G401.6 (cell line): ENCODE data around the gene NAT9.
A peak's percentile ranks its signal among the peaks of the same experiment; 100 is the strongest.

Source experiments
- FAIRE-seq: peaks from 2 replicates; lab custom pipeline; 2012; peaks lifted over from hg19 to GRCh38; lab: Jason Lieb, UNC

NAT9 gene, protein sequence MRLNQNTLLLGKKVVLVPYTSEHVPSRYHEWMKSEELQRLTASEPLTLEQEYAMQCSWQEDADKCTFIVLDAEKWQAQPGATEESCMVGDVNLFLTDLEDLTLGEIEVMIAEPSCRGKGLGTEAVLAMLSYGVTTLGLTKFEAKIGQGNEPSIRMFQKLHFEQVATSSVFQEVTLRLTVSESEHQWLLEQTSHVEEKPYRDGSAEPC

GRCh38 chr17:74776044-74776962 lies at the start of gene NAT9:
TSS of gene NAT9 (minus strand) at chr17:74776345. CDS start at chr17:74775698, 647 bp downstream.
- peak; percentile 60 for FAIRE-seq

GRCh38 chr17:74824961-74825627 lies 48.9 kb upstream of the NAT9 start:
- no peak for FAIRE-seq

DNA sequence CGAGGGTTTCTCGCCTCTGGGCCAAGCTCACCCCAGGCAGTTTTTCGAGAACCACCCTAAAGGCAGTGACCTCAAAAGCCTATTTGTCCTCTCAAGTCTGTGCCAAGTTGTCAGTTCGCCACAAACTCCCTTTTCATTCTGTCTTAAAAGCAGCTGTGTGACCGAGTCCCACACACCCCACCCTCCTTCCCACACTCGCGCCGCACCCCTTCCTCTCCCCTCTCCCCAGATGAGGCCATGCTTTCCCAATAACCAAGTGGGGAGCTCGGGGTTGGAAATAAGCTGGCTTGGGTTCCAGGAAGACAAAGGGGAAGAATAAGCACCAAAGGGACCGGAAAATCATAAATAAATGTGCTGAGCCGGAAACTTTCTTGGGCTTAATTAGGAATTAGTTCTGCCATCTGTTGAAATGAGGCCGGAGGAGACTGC lies 46.8 kb upstream of the NAT9 start:
- FAIRE-seq = no peak

GRCh38 chr17:74822335-74822938 lies 46.3 kb upstream of the NAT9 start:
- no peak for FAIRE-seq

DNA sequence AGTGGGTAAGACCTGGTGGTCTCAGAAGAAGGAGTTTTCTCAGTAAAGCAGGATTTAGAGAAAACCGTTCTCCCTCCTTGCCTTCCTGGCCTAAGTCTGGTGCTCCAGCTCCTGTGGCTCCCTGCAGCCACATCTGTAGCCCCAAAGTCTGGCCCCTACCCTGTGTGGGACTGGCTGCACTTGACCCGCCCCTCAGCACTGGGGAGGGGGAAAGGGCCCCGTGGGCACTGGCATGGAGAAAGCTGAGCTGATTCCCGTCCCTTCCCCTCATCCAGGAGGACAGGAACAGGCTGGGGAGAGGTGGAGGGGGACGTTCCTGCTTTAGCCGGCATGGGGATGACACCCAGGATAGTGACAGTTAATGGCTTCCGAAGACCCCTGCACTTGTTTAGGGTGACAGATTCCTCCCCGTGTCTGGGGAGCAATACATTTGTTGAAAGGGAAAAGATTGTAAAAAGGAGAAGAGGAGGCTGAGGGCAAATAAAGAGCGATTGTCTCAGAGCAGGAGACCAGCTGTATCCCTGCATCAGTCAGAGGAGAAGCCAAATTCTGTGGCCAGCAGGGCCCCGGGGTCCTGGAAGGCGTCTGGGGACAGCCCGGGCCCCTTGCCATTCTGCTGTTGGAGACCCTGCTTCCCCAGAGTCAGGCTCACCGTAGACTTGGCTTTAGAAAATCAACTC lies 45.6 kb upstream of the NAT9 start:
- FAIRE-seq = no peak

DNA sequence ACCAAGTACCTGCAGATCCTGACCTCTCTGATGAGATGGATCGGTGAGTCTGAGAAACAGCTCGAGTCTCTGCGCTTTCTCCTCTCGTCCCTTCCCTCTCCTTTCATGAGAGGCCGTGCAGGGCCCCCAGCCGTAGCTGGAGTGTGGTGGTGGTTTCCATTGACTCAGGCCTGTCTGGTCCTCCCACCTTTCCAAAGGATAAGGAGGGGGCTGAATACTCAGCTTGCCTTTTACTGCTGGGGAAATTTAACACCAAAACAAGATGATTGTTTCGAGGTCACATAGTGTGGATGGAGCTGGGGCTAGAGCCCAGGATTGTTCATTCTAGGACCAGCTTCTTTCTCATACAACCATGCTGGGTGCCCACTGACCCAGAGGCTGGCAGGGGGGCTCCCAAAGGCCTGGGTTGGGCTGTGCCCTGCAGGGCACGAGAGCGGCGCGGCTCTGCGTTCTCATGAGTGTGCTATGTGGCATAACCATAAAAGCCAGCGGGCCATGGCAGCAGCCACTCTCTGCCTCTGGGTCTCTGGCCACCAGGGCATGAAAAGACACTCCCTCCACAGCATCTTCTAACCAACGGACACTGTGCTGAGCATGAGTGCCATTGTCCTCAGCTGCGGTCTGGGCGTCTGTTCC lies 43.8 kb upstream of the NAT9 start:
- FAIRE-seq = no peak

GRCh38 chr17:74818291-74818938 lies 42.3 kb upstream of the NAT9 start:
- FAIRE-seq = no peak

DNA sequence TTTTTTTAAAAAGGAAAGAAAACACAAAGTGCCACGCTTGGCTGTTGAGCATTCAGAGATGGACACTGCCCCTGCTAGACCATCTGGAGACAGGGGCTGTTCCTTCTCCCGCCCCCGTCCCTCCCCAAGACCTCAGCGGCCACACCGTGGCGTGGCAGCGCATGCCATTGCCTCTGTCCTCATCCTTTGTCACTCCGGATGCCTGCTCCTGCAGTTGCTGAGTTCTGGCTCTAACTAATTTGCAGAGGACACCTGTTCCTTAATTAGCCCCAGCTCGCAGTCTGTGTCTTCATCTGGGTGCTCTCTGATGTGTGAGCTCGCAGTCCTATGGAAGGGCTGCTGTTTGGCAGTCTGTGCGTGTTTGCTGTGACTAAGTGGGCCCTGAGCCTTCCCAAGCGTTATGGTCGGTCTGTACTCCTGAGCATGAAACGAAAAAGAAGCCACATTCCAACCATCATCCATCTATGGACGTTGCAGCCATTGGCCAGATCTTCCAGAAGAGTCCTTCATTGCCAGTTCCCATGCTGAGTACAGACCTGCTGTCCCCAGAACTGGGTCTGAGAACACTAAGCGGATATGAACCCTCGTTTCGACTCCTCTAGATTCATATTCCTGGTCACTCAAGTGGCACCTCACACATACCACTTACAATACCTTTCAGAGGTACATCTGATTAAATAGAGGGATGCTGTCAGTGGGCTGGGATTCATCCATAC lies 40.9 kb upstream of the NAT9 start:
- FAIRE-seq = no peak

- FAIRE-seq = no peak
Observed at GRCh38 chr17:74815550-74816370, 39.6 kb upstream of the NAT9 start.

DNA sequence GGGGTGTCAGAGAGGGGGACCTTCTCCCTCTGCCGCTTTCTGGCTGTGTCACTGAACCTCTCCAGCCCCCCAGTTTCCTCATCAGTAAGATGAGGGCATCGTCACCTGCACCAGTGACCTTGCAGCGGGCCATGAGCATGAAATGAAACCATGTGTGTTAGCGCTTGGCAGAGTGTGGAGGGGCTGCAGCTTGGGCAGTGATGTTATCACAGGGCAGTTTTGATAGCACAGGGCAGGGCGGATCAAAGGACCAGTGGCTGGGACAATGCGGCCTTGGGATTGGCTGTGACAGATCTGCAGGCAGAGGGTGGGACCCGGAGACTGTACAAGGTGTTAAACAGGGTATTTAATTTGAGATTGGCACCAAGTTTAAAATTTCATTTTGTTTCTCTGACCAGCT lies 38.9 kb upstream of the NAT9 start:
- FAIRE-seq = no peak

DNA sequence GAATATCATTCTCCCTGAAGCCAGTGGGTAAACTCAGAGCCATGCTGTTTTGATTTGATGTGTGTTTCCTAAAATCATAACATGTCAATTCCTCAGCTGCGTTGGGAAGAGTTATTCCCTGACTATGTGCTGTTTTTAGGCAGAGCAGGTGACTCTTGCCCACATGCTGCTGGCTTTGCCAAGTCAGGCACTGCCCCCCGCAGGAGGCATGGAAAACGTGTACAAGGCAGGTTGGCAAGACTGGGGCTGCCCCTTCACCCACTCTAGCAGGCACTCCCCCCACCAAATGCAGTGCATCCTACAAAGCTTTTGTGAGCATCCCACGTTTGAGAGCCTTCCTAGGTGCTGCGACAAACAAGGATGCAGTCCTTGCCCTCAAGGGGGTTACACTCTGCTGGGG lies 38.3 kb upstream of the NAT9 start:
- FAIRE-seq = no peak

DNA sequence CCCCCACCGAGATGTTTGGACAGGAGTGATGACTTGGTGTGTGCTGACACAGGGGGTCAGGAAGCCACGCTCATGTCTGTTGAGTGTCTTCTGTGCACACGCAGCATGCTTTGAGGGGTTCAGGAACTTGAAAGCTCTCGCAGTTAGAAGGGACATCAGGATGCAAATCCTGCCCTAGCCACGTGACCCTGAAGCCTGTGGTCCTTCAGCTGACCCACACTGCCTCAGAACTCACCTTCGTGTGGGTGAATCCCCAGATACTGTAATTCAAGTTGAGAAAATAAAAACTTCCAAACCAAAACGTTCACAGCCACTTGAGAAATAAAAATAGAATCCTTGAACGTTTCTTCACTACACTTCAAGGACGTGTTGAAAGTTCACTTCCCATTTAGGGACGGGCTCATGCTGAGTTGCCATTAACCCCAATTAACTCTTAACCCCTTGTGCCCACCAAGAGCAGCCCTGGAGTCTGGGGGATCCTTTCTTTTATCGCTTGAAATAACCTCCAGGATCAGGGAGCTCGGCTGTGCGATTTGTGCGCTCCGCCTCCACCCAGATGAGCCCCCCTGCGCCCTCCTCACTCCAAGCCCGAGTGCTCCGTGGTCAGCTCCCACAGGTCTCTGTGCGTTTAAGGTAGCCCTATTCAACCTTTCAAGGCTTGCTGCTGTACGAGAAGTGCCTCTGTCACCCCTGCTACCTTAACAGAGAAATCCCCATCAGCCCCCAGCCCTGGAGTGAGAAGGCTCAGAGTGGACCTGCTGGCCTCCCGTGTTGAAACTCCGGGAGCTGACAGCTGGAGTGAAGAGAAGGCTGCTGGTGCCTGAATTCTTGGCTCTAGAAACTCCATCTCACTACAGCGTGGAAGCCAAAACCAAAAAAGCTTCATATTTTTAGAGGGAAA lies 36.2 kb upstream of the NAT9 start:
- no peak for FAIRE-seq

GRCh38 chr17:74810699-74811485 lies 34.7 kb upstream of the NAT9 start:
- no peak for FAIRE-seq

DNA sequence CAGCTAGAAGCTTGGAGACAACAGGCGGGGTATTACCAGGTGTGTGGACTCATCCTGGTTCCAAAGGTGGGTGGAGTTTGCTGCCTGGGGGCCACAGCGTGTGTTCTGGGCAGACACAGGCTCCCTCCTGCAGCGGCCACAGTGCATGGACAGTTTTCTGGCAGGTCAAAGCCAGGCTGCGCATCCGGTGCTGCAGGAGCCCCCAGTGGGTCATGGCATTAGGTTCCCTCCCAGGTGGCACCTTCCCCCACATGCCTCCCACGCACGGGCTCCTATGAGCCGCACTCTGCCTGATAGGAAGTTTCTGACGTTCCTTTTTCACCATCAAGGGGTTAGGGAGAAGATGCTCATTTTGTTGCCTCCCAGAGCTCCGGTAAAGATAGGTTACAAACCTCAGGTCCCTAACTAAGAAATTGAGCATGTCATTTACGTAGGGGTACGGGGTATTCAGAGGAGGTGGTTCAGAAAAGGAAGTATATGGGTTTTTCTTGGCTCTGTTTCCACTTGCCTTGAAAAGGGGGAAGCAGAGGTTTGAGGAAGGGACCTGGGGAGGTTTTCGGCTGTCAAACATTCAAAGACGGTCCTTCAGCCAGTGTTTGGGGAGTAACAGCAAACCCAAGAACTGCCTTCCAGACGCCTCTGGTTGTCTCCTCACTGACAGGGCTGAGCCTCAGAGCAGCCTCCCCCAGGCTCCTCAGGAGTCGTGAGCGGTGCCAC lies 32.7 kb upstream of the NAT9 start:
- no peak for FAIRE-seq

DNA sequence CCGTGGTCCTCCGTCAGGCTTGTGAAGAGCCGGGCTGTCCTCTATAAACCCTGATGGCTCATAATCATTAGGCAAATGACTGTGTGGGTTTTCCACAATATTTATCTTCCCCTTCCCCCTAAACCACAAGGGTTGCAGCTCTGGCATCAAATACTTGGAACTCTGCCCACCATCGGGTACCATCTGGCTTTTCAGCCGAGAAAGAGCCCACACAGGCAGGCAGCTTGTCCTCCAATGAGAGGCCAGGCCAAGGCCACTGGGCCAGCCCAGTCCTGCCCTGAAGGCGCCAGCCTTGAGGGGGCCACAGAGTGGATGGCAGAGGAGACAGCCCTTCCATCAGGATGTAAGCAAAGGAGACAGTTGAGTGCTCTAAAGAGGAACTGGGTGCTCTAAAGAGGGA lies 31.8 kb upstream of the NAT9 start:
- no peak for FAIRE-seq

- no peak for FAIRE-seq
Observed at GRCh38 chr17:74807441-74807840, 31.3 kb upstream of the NAT9 start.

- FAIRE-seq = no peak
Observed at GRCh38 chr17:74806334-74806733, 30.2 kb upstream of the NAT9 start.
